ENCODE data around the gene SPRED2.

SPRED2 gene

GRCh38 chr2:65282477-65283053, 149.8 kb downstream of the SPRED2 start:
- no peak for TF ChIP-seq EZH2phosphoT487 (IDR thresholded peaks at IDR 0.05; ENCODE audit: low read depth)
- TF ChIP-seq, protein P1, sequence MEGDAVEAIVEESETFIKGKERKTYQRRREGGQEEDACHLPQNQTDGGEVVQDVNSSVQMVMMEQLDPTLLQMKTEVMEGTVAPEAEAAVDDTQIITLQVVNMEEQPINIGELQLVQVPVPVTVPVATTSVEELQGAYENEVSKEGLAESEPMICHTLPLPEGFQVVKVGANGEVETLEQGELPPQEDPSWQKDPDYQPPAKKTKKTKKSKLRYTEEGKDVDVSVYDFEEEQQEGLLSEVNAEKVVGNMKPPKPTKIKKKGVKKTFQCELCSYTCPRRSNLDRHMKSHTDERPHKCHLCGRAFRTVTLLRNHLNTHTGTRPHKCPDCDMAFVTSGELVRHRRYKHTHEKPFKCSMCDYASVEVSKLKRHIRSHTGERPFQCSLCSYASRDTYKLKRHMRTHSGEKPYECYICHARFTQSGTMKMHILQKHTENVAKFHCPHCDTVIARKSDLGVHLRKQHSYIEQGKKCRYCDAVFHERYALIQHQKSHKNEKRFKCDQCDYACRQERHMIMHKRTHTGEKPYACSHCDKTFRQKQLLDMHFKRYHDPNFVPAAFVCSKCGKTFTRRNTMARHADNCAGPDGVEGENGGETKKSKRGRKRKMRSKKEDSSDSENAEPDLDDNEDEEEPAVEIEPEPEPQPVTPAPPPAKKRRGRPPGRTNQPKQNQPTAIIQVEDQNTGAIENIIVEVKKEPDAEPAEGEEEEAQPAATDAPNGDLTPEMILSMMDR (IDR thresholded peaks at IDR 0.05; ENCODE audit: low read depth, low read length) = no peak
- no peak overlapping the region for H3K4me2 ChIP-seq (ENCODE audit: low read length)
- no peaks in the 10 kb centered on the region for H3K9me3 ChIP-seq (ENCODE audit: insufficient read depth, low read length)
- H3K27me3 ChIP-seq (ENCODE audit: low read depth, low read length) = no peaks in the 10 kb centered on the region
- peaks cover 7% of the 10 kb centered on the region; the same call in 1 of the 2 replicates for H3K4me1 ChIP-seq (ENCODE audit: low read length)
- H3K4me3 ChIP-seq (ENCODE audit: low read length) = no peak overlapping the region
- H3K27ac ChIP-seq (ENCODE audit: low read length) = no peak overlapping the region
- H3K9ac ChIP-seq (ENCODE audit: low read length) = no peak overlapping the region
- no peaks in the 10 kb centered on the region for H3K36me3 ChIP-seq (replicated peaks; ENCODE audit: low read depth, low read length)
- no peaks in the 10 kb centered on the region for H3K79me2 ChIP-seq (ENCODE audit: low read length)
- H4K20me1 ChIP-seq (ENCODE audit: insufficient read depth, low read length) = no peaks in the 10 kb centered on the region
- H2AFZ ChIP-seq (ENCODE audit: low read depth, low read length) = no peak overlapping the region

- H3K9ac ChIP-seq (ENCODE audit: low read length) = no peak overlapping the region
- no peak overlapping the region for H3K4me2 ChIP-seq (ENCODE audit: low read length)
- no peak for TF ChIP-seq EZH2phosphoT487 (IDR thresholded peaks at IDR 0.05; ENCODE audit: low read depth)
- TF ChIP-seq, protein P1 (IDR thresholded peaks at IDR 0.05; ENCODE audit: low read depth, low read length) = no peak
- H2AFZ ChIP-seq (ENCODE audit: low read depth, low read length) = no peak overlapping the region
- no peaks in the 10 kb centered on the region for H3K36me3 ChIP-seq (replicated peaks; ENCODE audit: low read depth, low read length)
- no peaks in the 10 kb centered on the region for H3K27me3 ChIP-seq (ENCODE audit: low read depth, low read length)
- no peaks in the 10 kb centered on the region for H4K20me1 ChIP-seq (ENCODE audit: insufficient read depth, low read length)
- no peak overlapping the region for H3K27ac ChIP-seq (ENCODE audit: low read length)
- no peaks in the 10 kb centered on the region for H3K79me2 ChIP-seq (ENCODE audit: low read length)
- H3K9me3 ChIP-seq (ENCODE audit: insufficient read depth, low read length) = no peaks in the 10 kb centered on the region
- no peak overlapping the region for H3K4me3 ChIP-seq (ENCODE audit: low read length)
- H3K4me1 ChIP-seq (ENCODE audit: low read length) = peaks cover 6% of the 10 kb centered on the region; the same call in 1 of the 2 replicates
Measured at GRCh38 chr2:65281627-65282351, 150.6 kb downstream of the SPRED2 start.

DNA sequence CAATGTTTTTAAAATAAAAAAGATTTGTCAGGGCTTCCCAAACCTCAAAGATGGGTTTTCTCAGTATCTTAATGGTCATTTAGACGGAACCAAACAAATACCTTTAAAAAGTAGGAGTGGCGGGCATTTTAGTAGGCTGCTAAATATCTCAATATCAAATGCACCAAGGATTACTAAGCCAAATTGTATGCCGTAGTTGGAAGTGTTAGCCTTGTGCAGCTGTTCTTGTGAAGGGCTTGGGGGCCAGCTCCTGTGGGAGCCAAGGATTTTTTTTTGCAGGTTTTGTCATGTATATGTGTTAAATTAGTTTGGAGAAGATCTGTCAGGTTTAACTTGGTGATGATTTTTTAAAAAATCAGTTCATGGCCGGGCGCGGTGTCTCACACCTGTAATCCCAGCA, 152.6 kb downstream of the SPRED2 start:
- Histone ChIP-seq H3K27ac (ENCODE audit: low read length) (no peak overlapping the region), H3K4me1 (ENCODE audit: low read length) (no peaks in the 10 kb centered on the region), H3K9ac (ENCODE audit: low read length) (no peak overlapping the region), H3K9me3 (ENCODE audit: insufficient read depth, low read length) (no peaks in the 10 kb centered on the region), H2AFZ (ENCODE audit: low read depth, low read length) (no peak overlapping the region), H3K4me3 (ENCODE audit: low read length) (no peak overlapping the region), H3K4me2 (ENCODE audit: low read length) (no peak overlapping the region), H4K20me1 (ENCODE audit: insufficient read depth, low read length) (peaks cover 5% of the 10 kb centered on the region; the same call in 1 of the 2 replicates), H3K36me3 (replicated peaks; ENCODE audit: low read depth, low read length) (peaks cover 4% of the 10 kb centered on the region), H3K79me2 (ENCODE audit: low read length) (no peaks in the 10 kb centered on the region), H3K27me3 (ENCODE audit: low read depth, low read length) (no peaks in the 10 kb centered on the region)
- no peak for TF ChIP-seq EZH2phosphoT487 (IDR thresholded peaks at IDR 0.05; ENCODE audit: low read depth)
- TF ChIP-seq, protein P1 (IDR thresholded peaks at IDR 0.05; ENCODE audit: low read depth, low read length) = no peak

DNA sequence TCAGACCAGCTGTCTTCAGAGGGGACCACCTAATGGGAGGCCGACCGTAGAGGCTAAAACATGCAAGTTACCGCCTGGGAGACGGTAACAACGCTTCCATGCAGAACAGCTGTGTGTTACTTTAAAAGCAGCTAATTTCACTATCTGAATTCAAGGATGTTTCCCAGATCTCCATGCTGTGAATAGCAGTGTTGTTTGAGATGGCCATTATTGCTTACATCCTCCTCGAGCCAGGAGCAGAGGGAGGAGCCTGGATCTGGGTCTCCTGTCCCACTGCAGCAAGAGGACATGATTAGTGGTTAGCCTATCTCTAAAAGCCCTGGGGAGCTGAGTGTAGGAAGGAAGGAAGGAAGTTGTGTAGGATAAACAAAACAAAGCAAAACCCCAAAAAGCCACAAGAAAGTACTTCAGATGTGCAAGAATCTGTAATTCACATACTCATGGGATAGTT, 153.8 kb downstream of the SPRED2 start:
- Histone ChIP-seq H4K20me1 (ENCODE audit: insufficient read depth, low read length) (peaks cover 5% of the 10 kb centered on the region; the same call in 1 of the 2 replicates), H3K4me2 (ENCODE audit: low read length) (no peak overlapping the region), H2AFZ (ENCODE audit: low read depth, low read length) (no peak overlapping the region), H3K9me3 (ENCODE audit: insufficient read depth, low read length) (no peaks in the 10 kb centered on the region), H3K9ac (ENCODE audit: low read length) (no peak overlapping the region), H3K27me3 (ENCODE audit: low read depth, low read length) (no peaks in the 10 kb centered on the region), H3K4me3 (ENCODE audit: low read length) (no peak overlapping the region), H3K36me3 (replicated peaks; ENCODE audit: low read depth, low read length) (peaks cover 4% of the 10 kb centered on the region), H3K79me2 (ENCODE audit: low read length) (no peaks in the 10 kb centered on the region), H3K4me1 (ENCODE audit: low read length) (no peaks in the 10 kb centered on the region), H3K27ac (ENCODE audit: low read length) (no peak overlapping the region)
- TF ChIP-seq, protein P1 (IDR thresholded peaks at IDR 0.05; ENCODE audit: low read depth, low read length) = no peak
- TF ChIP-seq EZH2phosphoT487 (IDR thresholded peaks at IDR 0.05; ENCODE audit: low read depth) = no peak
